Heart left ventricle (tissue), 16 donors: ENCODE results near the gene URM1. TPM values are rescaled to one million over a fixed set of nuclear protein-coding genes. Genes with fewer than 3 reads are reported as not detected.

Experiments
- ATAC-seq, 4 donors: fragments of 200-7000 bp; cut with Tn5 transposase; one replicate each; pipeline ENCODE4 v1.9.1; 2020 to 2022; ENCODE audit warnings: moderate library complexity in 4 of 4, mild to moderate bottlenecking in 3 of 4, moderate number of reproducible peaks in 1 of 4
- DNase-seq, 5 donors: peaks; one replicate each; pipeline ENCODE4 v3.0.0-alpha.2; 2020
- H3K27ac ChIP-seq, 12 donors: fragments of 200-600 bp; sonication (generic) in 4 of 12; one replicate each; pipeline versions ENCODE4 v1.5.0 to v1.8.0; 2016 to 2022; ENCODE audit warnings: mild to moderate bottlenecking in 2 of 12
- H3K27me3 ChIP-seq, 9 donors: fragments of 200-600 bp; sonication (generic) in 2 of 9; one replicate each; pipeline versions ENCODE4 v1.5.1 to v1.8.0; 2016 to 2022; ENCODE audit warnings: mild to moderate bottlenecking in 3 of 9
- H3K36me3 ChIP-seq, 9 donors: fragments of 200-600 bp; sonication (generic) in 2 of 9; one replicate each; pipeline versions ENCODE4 v1.5.0 to v1.8.0; 2018 to 2022; ENCODE audit warnings: mild to moderate bottlenecking in 2 of 9
- H3K4me1 ChIP-seq, 12 donors: fragments of 200-600 bp; sonication (generic) in 4 of 12; one replicate each; pipeline versions ENCODE4 v1.5.0 to v1.8.0; 2016 to 2022; ENCODE audit warnings: mild to moderate bottlenecking in 3 of 12
- H3K4me3 ChIP-seq, 12 donors: fragments of 200-600 bp; sonication (generic) in 4 of 12; one replicate each; pipeline versions ENCODE4 v1.5.0 to v1.8.0; 2017 to 2022; ENCODE audit warnings: mild to moderate bottlenecking in 9 of 12, moderate library complexity in 4 of 12
- H3K9me3 ChIP-seq, 12 donors: fragments of 200-600 bp; sonication (generic) in 4 of 12; one replicate each; pipeline versions ENCODE4 v1.5.0 to v1.8.0; 2016 to 2022; ENCODE audit warnings: mild to moderate bottlenecking in 1 of 12
- POLR2A ChIP-seq, 2 donors: fragments of 450-650 bp; IDR thresholded peaks; one replicate each; pipeline ENCODE4 v1.6.1; 2017; ENCODE audit warnings: antibody characterized with exemption in 2 of 2, mild to moderate bottlenecking in 2 of 2, moderate library complexity in 2 of 2
- WGBS, 4 donors: extraction: QIAGEN DNeasy Blood & Tissue Kit in 2 of 4; methylation state at CpG; one replicate each; pipeline versions ENCODE4 v1.1.5 to v1.1.7; 2013 to 2018; 5-methylcytosine and 5-hydroxymethylcytosine counted together
- intact Hi-C, 10 donors: fragments of 100-400 bp; cut with DNase I; formaldehyde crosslinking; loops; one replicate each; pipeline versions ENCODE4 v1.11.1 to v1.14.2; 2022
- polyA plus RNA-seq, 2 donors: library from polyadenylated mRNA; stranded (reverse); fragments of 200-250 nt; gene quantifications; one replicate each; pipeline ENCODE4 v1.2.3, GENCODE V29; 2013
- total RNA-seq, 9 donors: library from RNA; depleted of rRNA in 2 of 9; stranded (reverse); fragments of >200 nt in 2 of 9; fragmentation: NEBNext Ultra II Directional in 3 of 9; extraction: Animal tissue kit (Norgen Biotek cat#: 25700) in 3 of 9; gene quantifications; one replicate each; pipeline versions ENCODE4 v1.1.0 to v1.2.4, GENCODE V29; 2016 to 2023
- TF ChIP-seq, protein P1 (sequence below), 12 donors: fragments of 200-600 bp; sonication (generic) in 4 of 12; IDR thresholded peaks; one replicate each; pipeline versions ENCODE4 v1.5.0 to v1.8.0; 2018 to 2022; ENCODE audit warnings: antibody characterized with exemption in 12 of 12, mild to moderate bottlenecking in 5 of 12
- donor health status: ischemic (EF 13 %, LVEDD 7.1; RV severe dilation, severe dysfunction).
- donor health status: healthy with polysubstance abuse.
- donor health status: DM: no; HTN: yes; CAD: no.
- donor health status: DM: no; HTN: no; CAD: no.
- donor health status: ischemic (EF 25% LVEDD 6.9; RV normal size, moderate dysfunction).
- donor health status: ischemic (EF 25% LVEDD 5.7; RV mildly dilated, moderate dysfunction).
- donor health status: healthy.
- donor health status: DM: yes; HTN: yes; CAD: no.
- donor health status: ischemic (EF 35%, LVEDD 5.7; RV mildly dilated, moderate dysfunction).
- donor health status: nonischemic (EF 11% LVEDD 7.7; RV severe dilation, severe dysfunction).
- donor health status: DM: yes; HTN: yes; CAD: no.
- donor health status: PGD.
- donor health status: ischemic (EF 29% LVEDD 5.4; RV normal size, mild dysfunction).
- donor health status: nonischemic (EF 23%, LVEDD 6.1; RV moderate dilation, normal function).

URM1 gene
- total and polyA plus RNA-seq, 11 donors, result 30.2 to 85.6 (median 45.4) TPM

- Histone ChIP-seq H3K9me3 (no peaks in the 10 kb centered on the region), H3K4me3 (no peak overlapping the region), H3K27me3 (peaks cover 0 to 30% (median 0%) of the 10 kb centered on the region in 9 donors), H3K4me1 (peaks cover 0 to 19% (median 8%) of the 10 kb centered on the region in 12 donors), H3K36me3 (peaks cover 0 to 35% (median 11%) of the 10 kb centered on the region in 9 donors), H3K27ac (no peak overlapping the region)
- no peak for DNase-seq
- intact Hi-C loops, result no loop called here
- no peak for ATAC-seq
- TF ChIP-seq, protein P1, sequence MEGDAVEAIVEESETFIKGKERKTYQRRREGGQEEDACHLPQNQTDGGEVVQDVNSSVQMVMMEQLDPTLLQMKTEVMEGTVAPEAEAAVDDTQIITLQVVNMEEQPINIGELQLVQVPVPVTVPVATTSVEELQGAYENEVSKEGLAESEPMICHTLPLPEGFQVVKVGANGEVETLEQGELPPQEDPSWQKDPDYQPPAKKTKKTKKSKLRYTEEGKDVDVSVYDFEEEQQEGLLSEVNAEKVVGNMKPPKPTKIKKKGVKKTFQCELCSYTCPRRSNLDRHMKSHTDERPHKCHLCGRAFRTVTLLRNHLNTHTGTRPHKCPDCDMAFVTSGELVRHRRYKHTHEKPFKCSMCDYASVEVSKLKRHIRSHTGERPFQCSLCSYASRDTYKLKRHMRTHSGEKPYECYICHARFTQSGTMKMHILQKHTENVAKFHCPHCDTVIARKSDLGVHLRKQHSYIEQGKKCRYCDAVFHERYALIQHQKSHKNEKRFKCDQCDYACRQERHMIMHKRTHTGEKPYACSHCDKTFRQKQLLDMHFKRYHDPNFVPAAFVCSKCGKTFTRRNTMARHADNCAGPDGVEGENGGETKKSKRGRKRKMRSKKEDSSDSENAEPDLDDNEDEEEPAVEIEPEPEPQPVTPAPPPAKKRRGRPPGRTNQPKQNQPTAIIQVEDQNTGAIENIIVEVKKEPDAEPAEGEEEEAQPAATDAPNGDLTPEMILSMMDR (IDR thresholded peaks at IDR 0.05), result no peak
- TF ChIP-seq POLR2A (IDR thresholded peaks at IDR 0.05), result no peak
- WGBS, 4 donors, result 51 to 63% (median 57%) methylated on average over 9 of the region's 9 CpGs
Measured at GRCh38 chr9:128394379-128395168, 23.4 kb downstream of the URM1 start.

DNA sequence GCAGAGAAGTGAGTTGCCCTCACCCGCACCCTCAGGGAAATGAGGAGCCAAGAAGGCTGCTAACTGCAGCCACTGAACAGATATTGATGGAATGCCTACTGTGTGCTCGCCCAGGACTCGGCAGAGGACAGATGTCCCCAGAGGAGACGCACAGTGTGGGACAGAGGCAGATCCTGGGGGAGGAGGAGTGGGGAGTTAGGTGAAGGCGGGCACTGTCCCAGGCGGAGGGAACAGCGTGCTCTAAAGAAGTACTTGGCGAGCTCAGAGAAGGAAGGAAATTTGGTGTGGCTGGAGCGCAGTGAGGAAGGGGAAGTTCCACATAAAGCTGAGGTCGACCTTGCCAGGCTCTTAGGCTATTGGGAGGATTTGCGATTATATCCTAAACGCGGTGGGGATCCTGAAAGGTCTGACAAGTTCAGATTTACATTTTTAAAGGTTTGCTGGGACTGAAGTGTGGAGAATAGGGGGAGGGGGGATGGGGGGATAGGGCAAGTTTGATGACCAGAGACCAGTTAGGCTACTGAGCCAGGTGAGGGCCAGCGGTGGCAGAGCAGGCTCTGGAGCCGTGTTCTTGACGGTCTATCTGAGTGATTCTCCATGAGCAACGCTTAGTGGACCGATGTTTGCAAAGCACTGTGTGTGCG is 25.9 kb downstream of the URM1 start:
- H3K9me3 ChIP-seq, result no peaks in the 10 kb centered on the region
- DNase-seq (peak in 3 of 5 donors; percentile 25 to 47 (median 44)), ATAC-seq (peak; percentile 63 to 88 (median 82))
- 5 to 9% (median 7%) methylated on average over 19 of the region's 19 CpGs for WGBS, 4 donors
- H3K27ac ChIP-seq, result peak overlapping the region in 11 of 12 donors; percentile 10 to 76 (median 57)
- peaks cover 0 to 13% (median 6%) of the 10 kb centered on the region in 9 donors for H3K36me3 ChIP-seq
- H3K4me1 ChIP-seq, result peaks cover 0 to 13% (median 8%) of the 10 kb centered on the region in 12 donors
- TF ChIP-seq, protein P1 (IDR thresholded peaks at IDR 0.05), result no peak
- TF ChIP-seq POLR2A (IDR thresholded peaks at IDR 0.05), result no peak
- H3K27me3 ChIP-seq, result peaks cover 0 to 42% (median 0%) of the 10 kb centered on the region in 9 donors
- H3K4me3 ChIP-seq, result peak overlapping the region in 5 of 12 donors; percentile 8 to 31 (median 26)
- intact Hi-C loops, result no loop called here

DNA sequence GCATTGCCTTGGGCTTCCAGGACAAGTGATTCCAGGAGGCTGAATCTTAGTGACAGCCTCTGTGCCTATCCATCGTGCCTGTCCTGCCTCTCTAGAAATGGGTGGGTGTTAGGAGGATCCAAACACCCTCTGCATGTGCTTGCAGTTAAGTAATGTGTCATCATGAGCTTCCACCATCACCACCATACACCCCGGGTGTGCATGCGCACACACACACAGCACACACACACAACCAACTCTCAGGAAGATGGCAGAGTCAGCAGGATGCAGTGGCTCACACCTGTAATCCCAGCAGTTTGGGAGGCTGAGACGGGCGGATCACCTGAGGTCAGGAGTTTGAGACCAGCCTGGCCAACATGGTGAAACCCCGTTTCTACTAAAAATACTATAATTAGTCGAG is 26.7 kb downstream of the URM1 start:
- intact Hi-C loops, result no loop called here
- H3K27me3 ChIP-seq, result peaks cover 0 to 48% (median 0%) of the 10 kb centered on the region in 9 donors
- TF ChIP-seq POLR2A (IDR thresholded peaks at IDR 0.05), result no peak
- TF ChIP-seq, protein P1 (IDR thresholded peaks at IDR 0.05), result no peak
- no peaks in the 10 kb centered on the region for H3K9me3 ChIP-seq
- no peak overlapping the region for H3K4me3 ChIP-seq
- ATAC-seq, result peak in 1 of 4 donors; percentile 6
- peak overlapping the region in 9 of 12 donors; percentile 10 to 73 (median 57) for H3K27ac ChIP-seq
- peaks cover 0 to 6% (median 0%) of the 10 kb centered on the region in 9 donors for H3K36me3 ChIP-seq
- WGBS, 4 donors, result 61 to 78% (median 67%) methylated on average over 5 to 7 of the region's 7 CpGs
- DNase-seq, result no peak
- H3K4me1 ChIP-seq, result peaks cover 0 to 13% (median 8%) of the 10 kb centered on the region in 12 donors

DNA sequence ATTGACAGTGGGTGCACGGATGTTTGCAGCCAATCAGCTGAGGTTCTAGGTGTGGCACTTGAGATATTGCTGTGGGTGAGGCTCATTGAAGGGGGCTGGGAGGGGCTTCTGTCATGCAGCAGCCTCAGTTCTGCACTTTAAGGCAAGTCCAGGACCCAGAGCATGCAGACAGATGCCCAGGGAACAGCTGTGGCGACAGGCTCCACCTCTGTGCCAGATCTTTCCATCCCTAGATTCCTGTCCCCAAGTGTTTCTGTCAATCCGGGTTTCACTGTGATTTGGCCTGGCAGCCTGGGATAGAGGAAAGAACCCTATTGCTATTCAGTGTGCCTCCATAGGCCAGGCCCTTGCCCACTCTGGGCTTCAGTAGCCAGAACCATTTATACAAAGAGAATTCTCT is 28.7 kb downstream of the URM1 start:
- Histone ChIP-seq H3K27me3 (peaks cover 0 to 43% (median 0%) of the 10 kb centered on the region in 9 donors), H3K4me3 (no peak overlapping the region), H3K9me3 (no peaks in the 10 kb centered on the region), H3K36me3 (no peaks in the 10 kb centered on the region), H3K4me1 (peaks cover 0 to 13% (median 8%) of the 10 kb centered on the region in 12 donors), H3K27ac (no peak overlapping the region)
- TF ChIP-seq, protein P1 (IDR thresholded peaks at IDR 0.05), result no peak
- no peak for TF ChIP-seq POLR2A (IDR thresholded peaks at IDR 0.05)
- ATAC-seq (no peak), DNase-seq (no peak)
- 73 to 82% (median 75%) methylated on average over 3 of the region's 3 CpGs for WGBS, 4 donors
- intact Hi-C loops, result no loop called here
